HG03139 (cell line): ENCODE data around the gene OLA1.
"Not testable (repeated sequence)": the region's sequence is repeated elsewhere in the genome, so short reads cannot be mapped to it uniquely, and the experiment has no call there.

Experiments
- ATAC-seq: cut with Tn5 transposase; IDR thresholded peaks from one replicate; pipeline ENCODE4 v1.9.1; 2021; ENCODE audit not compliant: unreplicated experiment

The OLA1 gene

DNA sequence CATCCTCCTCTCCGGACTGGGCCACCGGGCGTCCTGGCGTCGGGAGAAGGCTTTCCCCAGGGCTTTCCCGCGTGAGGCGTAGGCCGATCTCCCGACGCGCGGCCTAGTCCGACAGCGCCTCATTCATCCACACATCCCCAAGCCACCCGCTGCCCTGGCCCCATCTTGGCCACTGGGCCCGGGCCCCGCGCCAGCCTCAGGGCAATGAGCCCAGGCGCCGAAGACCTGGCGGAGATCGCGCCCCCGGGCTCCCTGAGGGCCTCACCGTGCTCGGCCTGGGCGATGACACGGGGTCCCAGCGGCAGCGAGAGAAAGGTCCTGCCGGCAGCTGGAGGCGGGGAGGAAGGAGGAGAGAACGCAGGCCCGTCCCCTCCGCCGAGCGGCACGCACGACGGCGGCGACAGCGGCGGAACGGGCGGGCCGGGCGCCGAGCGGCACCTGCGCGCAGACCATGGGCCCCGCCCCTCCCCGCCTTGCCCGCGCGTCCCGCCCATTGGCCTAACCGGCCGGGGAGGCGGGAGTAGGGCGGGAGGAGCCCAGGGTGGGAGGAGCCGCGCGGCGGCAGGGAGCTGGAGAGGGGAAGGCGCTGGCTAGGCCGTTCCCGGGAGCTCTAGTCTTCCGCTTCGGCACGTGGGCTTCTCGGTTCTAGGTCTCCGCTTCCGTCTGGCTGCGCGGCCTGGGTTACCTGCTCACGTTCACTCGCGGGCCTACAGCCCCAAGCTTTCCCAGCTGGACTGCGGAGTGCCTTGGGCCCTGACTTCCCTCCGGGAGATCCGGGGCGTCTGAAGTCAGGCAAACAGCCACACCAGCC lies at the start of gene OLA1:
TSS of gene OLA1 (minus strand) at position 346 of the 811 bp plus-strand sequence. CDS start 1,717 bp downstream, outside the sequence.
- ATAC-seq, result peak; percentile 97

DNA sequence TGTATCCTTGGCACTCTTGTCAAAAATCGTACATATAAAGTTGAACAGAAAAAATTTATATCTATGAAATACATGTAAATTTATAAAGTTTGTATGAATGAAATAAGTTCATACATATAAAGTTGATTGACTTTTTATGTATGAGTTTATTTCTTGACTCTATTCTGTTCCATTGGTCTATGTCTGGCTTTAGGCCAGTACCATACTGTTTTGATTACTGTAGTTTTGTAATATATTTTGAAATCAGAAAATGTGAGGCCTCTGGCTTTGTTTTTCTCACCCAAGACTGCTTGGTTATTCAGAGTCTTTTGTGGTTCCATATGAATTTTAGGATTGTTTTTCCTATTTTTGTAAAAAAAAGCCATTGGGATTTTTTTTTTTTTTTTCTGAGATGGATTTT lies 44.6 kb upstream of the OLA1 start:
- ATAC-seq, result no peak

DNA sequence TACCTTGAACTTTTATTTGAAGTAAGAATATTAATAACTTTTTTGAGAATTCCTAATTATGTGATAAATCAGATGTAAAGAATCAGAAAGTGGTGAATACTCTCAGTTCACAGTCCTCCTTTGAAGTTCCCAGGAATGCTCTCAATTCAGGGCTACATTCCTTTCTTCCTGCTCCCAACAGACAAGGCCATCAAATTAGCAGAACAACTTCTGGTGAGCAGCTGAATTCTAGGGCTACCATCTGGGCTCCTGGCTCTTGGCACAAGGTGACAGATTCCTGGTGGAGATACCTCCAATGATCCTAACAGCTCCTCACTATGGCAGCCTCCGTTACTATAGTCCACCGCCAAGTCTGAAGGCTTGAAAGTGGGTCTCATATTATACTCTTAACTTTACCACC lies 37.8 kb upstream of the OLA1 start:
- no peak for ATAC-seq

DNA sequence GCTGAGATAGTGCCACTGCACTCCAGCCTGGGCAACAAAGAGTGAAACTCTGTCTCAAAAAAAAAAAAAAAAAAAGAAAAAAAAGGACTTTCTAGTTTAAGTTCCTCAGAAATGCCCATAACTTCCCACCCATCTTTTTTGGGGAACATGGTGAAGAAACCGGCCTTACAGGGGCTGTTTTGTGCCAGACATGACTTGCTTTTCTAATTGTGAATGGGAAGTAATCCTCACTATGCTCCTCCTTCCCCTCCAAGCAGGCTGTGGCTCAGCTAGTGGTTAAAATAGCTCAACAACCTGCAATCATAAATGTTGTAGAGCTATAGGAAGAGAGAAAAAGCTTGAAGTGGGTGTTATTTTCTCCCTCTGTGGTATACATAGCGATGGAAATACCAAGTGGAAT lies 34.1 kb upstream of the OLA1 start:
- no peak for ATAC-seq

DNA sequence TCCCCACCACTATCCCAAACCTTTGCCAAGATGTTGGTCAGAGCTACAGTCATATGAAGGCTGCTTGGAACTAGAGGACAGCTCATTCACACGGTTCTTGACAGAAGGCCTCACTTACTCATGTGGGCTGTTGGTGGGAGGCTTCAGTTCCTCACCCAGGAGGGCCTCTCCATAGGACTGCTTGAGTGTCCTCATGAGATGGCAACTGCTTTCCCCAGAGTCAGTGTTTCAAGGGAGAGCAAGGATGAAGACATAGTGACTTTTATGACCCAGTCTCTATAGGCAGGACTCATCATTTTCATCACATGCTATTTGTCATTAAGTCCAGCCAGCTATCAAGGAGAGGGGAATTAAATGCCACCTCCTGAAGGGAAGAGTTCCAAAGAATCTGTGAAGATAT lies 33.4 kb upstream of the OLA1 start:
- no peak for ATAC-seq

DNA sequence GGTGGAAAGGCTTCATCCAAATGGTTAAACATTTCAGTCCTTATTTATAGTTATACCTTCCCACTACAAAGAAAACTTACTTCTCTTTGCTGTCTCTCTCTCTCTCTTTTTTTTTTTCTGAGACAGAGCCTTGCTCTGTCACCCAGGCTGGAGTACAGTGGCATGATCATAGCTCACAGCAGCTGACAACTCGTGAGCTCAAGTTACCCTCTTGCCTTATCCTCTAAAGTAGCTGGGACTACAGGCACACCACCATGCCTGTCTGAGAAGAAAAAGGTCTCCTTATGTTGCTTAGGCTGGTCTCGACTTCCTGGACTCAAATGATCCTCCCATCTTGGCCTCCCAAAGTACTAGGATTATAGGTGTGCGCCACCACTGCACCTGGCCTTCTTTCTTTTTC lies 32.3 kb upstream of the OLA1 start:
- no peak for ATAC-seq

DNA sequence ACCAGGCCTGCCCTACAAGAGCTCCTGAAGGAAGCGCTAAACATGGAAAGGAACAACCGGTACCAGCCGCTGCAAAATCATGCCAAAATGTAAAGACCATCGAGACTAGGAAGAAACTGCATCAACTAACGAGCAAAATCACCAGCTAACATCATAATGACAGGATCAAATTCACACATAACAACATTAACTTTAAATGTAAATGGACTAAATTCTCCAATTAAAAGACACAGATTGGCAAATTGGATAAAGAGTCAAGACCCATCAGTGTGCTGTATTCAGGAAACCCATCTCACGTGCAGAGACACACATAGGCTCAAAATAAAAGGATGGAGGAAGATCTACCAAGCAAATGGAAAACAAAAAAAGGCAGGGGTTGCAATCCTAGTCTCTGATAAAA lies 21.9 kb upstream of the OLA1 start:
- not testable (repeated sequence) for ATAC-seq

DNA sequence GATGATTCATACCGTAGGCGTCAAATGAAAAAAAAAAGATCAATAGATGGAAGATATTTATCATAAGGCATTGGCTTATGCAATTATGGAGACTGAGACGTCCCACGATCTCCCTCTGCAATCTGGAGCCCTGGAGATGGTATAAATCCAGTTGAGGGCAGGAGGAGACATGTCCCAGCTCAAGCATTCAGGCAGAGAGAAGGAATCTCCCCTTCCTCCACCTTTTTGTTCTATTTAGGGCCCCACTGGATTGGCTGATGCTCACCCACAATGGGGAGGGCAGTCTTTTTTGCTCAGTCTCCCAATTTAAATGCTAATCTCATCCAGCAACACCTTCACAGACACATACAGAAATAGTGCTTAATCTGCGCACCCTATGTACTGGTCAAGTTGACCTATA lies 18.0 kb upstream of the OLA1 start:
- ATAC-seq, result no peak

DNA sequence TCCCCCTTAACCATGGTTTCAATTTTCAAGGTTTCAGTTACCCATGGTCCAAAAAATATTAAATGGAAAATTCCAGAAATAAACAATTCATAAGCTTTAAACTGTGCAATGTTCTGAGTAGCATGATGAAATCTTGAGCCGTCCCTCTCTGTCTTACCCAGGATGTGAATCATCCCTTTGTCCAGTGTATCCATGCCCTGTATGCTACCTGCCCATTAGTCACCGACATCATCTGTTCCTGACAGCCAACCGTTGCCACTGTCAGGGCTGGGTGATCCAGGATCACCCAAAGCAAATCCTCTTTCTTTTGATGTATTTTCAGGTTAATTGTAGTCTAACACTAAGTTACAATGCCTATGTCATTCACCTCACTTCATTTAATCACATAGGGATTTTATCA lies 15.7 kb upstream of the OLA1 start:
- ATAC-seq, result no peak

DNA sequence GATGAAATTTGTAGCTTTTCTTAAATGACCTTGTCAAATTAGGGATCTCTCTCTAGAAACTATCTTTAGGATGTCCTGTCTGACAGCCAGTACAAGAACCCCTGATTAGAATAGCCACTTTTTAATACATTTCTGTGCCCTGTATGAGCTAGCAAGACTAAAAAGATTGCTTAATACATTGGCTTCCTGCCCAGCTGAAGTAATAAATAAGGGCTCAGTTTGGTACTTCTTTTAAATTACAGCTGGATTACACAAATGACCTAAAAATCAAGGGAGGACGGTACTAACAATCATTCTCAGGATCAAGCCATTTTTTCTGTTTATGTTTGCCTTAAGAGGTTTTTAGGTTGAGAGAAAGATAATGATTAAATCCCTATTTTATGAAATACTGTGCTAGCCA lies 11.6 kb upstream of the OLA1 start:
- ATAC-seq, result no peak

DNA sequence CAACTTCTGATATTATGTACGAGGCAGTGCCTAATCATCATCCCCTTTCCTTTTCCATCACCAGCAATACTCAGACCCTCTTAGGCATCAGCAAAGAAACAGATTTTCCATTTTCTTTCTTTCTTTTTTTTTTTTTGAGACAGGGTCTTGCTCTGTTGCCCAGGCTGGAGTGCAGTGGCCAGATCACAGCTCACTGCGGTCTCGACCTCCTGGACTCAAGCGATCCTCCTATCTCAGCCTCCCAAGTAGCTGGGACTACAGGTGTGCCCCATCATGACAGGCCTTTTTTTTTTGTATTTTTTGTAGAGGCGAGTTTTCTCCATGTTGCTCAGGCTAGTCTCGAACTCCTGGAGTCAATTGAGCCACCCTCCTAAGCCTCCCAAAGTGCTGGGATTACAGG lies 5.9 kb upstream of the OLA1 start:
- no peak for ATAC-seq

DNA sequence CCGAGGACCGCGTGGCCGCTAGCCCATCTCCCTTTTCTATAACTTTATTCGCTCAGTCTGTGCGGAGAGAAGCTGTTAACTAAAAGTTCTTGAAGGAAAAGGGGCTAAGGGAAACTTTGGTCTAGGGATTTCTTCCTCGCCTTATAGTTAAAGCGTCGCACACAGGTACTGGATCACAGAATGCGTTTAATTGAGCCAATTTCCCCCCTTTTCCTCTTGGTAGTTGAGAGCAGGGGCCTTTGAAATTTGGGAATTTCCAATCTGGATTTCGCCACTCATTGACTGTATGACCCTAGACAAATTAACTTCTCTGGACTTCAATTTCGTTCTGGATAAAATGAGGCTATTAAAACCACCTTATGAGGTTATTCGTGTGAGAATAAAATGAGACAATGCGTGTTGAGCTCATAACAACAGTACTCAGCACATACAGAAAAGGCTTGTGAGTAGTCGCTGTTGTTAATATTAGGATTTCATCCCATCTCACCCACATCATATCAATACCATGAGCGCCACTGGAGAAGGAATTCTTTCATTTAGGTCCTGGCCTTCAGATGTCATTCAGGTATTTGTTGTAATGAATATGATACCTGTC lies 763 bp upstream of the OLA1 start:
- ATAC-seq, result no peak

DNA sequence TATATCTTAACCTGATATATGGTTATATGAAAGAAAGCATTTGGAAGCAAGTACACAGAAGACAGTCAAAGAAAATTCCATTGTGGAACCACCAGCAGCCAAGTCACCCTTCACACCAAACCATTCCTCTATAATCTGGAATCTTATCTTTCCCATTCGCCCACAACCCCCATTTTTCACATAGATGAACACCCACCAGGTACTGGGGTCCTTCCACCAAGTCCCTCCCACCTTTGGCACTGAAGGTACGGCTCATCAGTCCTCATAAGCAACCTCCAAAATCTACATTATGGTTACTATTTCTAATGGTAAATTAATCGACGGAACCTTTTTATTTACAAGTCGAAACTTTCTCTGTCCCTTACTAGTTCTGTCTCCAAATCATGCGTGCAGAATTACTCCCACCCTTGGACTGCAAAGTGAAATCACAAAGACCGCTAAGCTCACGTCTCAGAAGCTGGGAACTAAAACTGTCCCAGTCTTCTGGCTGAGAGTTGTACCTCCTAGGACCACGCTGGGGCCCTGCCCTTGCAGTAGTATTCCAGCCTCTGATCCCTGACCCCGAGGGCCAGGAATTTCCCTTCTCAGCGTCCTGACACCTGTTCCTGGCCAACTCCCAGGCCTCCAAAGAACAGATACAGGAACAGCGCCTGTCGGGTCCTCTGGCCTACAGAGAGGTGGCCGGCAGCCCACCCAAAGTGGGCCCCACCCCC lies 702 bp downstream of the OLA1 start:
- ATAC-seq, result peak; percentile 4

DNA sequence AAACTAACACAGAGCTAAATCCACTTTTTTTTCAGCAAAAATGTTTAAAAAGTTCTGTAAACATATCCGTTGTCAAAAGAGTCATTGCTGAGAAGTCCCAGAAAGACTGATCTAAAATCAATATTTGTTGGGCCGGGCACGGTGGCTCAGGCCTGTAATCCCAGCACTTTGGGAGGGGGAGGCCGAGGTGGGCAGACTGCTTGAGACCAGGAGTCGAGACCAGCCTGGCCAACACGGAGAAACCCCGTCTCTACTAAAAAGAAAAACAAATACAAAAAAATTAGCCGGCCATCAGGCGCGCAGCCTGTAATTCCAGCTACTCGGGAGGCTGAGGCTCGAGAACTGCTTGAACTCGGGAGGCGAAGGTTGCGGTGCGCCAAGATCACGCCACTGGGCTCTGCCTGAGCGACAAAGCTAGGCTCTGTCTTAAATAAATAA lies 1.4 kb downstream of the OLA1 start:
- ATAC-seq, result no peak

DNA sequence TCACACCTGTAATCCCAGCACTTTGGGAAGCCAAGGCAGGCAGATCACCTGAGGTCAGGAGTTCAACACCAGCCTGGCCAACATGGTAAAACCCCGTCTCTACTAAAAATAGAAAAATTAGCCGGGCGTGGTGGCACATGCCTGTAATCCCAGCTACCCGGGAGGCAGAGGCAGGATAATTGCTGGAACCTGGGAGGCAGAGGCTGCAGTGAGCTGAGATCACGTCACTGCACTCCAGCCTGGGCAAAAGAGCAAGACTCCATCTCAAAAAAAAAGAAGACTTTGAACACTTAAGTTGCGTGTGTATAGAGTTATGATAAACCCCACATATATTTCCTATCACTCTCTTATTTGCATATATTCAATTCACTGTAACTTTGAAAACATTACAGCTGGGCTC lies 2.7 kb downstream of the OLA1 start:
- not testable (repeated sequence) for ATAC-seq

DNA sequence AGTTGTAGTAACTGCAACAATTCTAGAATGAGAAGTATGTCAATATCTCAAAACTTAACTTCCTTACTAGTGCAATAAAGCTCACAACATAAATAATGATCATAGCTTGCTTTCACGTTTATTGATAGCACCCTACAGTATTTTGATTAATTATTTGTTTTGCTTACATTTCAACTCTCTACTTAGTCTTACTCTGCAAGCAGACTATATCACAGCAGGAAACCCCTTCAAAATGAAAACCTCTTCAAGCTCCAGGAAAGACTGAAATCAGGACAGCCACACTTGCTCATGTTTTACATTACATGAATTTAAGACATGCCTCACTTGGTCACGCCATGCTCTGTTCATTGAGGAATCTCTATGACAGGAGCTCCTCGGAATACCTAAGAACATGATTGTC lies 3.3 kb downstream of the OLA1 start:
- no peak for ATAC-seq

DNA sequence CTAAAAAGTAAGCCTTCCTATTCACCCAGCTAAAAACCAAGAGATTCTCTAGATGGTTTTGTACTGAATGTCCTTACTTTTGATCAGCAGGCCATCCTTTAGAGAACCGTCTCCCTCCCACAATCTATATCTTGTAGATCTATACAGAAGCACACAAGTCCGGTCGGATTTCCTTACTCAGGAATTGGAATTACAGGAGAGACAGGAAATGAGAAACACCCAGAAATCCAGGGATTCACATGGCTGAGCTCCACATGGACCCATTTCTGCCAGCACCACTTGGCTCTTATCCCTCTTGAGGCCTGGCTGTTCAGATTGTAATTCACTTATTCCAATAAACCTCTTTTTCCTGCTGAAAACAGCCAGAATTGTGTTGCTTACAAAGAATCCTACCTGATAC lies 4.5 kb downstream of the OLA1 start:
- no peak for ATAC-seq

DNA sequence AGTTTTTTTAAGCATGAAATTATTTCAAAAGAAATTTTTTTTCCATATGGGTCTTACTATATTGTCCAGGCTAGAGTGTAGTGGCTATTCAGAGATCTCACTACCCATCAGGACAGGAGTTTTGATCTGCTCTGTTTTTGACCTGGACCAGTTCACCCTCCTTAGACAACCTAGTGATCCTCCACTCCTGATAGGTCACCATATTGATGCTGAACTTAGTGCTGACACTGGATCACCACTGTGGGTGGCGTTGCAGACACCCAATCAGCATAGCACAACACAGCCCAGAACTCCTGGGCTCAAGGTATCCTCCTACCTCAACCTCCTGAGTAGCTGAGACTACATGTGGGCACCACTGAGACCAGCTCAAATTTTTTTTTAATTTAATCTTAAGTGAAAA lies 8.2 kb downstream of the OLA1 start:
- ATAC-seq, result no peak

DNA sequence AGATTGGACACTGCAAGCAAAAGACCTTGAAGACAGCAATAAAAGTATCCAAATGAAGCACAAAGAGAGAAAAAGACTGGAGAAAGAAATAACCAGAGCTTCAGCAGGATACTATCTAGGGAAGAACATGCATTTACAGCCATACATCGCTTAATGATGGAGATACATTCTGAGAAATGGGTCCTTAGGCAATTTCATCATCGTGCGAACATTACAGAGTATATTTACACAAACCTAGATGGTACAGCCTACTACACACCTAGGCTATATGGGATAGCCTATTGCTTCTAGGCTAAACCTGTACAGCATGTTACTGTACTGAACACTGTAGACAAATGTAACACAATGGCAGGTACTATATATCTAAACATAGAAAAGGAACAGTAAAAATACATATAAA lies 11.9 kb downstream of the OLA1 start:
- ATAC-seq, result no peak

DNA sequence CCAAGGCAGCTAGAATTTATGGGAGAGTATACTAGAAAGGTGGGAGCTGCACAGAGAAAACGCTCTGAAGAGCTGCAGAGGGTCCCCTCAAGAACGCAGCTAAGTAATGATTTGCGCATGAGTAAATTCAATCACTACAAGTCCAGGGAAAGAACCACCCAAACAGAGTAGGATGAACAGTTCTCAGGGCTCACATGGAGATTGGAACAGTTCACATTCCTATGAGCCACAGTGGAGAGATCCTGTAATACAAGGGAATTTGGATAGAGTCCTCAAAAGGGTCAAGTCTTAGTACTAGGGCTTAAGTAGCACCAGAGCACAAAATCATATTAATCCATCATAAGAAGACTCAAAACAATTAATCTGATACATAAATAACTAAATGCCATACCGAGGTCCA lies 12.7 kb downstream of the OLA1 start:
- no peak for ATAC-seq

DNA sequence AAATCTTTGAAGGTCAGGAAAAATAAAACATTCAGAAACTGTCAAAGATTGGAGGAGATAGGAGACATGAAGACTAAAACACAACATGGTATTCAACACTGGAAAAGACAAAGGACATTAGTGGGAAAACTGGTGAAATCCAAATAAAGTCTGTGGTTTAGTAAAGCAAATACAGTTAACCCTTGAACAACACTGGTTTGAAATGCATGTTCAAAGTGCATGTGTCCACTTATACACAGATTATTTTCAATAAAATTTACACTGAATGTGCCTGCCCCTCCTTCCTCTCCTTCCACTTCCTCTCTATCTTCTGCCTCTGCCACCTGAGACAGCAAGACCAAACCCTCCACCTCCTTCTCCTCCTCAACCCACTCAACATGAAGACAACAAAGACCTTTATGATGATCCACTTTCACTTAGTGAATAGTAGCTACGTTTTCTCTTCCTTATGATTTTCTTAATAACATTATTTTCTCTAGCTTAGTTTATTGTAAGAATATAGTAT lies 14.5 kb downstream of the OLA1 start:
- no peak for ATAC-seq

DNA sequence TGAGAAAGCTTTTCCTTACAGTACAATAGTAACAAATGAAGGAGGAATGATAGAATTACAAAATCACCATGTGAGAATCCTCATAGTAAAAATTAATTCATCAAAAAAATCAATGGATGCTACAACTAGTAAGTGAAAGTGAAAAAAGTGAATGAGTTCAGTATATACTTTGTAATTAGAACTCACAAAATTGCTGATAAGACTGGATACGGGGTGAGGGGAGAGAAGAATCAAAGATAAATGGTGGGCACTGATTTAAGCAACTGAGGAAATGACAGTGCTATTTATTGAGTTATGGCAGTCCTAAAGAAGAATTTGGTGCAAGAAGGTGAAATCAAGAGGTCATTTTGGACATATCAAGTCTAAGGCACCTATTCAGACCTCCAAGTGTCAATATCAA lies 20.6 kb downstream of the OLA1 start:
- no peak for ATAC-seq
